Neural progenitor cell (in vitro differentiated cells): ENCODE results near the gene KAZN. TPM values are rescaled to one million over a fixed set of nuclear protein-coding genes. Genes with fewer than 3 reads are reported as not detected.

Experiments
- DNase-seq: peaks from one replicate; pipeline ENCODE4 v3.0.0-alpha.2; 2016; ENCODE audit warnings: low spot score
- H2AFZ ChIP-seq: fragments of 200-600 bp; sonication (generic); replicated peaks from 2 replicates; pipeline ENCODE4 v1.6.1; 2016; ENCODE audit warnings: antibody characterized with exemption
- H3F3A ChIP-seq: fragments of 200-600 bp; sonication (generic); 2 replicates; pipeline ENCODE4 v1.6.1; 2016; ENCODE audit warnings: antibody characterized with exemption, low read depth
- H3K27ac ChIP-seq: fragments of 200-600 bp; sonication (generic); 2 replicates; pipeline ENCODE4 v1.5.1; 2016; ENCODE audit warnings: mild to moderate bottlenecking
- H3K27me3 ChIP-seq: fragments of 200-600 bp; sonication (generic); 2 replicates; pipeline ENCODE4 v1.6.1; 2016; ENCODE audit warnings: mild to moderate bottlenecking, moderate library complexity
- H3K36me3 ChIP-seq: fragments of 200-600 bp; sonication (generic); 2 replicates; pipeline ENCODE4 v1.5.1; 2016
- H3K4me1 ChIP-seq: fragments of 200-600 bp; sonication (generic); 2 replicates; pipeline ENCODE4 v1.6.1; 2016; ENCODE audit warnings: mixed run types
- H3K4me2 ChIP-seq: fragments of 200-600 bp; sonication (generic); 2 replicates; pipeline ENCODE4 v1.6.1; 2016
- H3K4me3 ChIP-seq: fragments of 200-600 bp; sonication (generic); 2 replicates; pipeline ENCODE4 v1.5.1; 2016
- H3K79me2 ChIP-seq: fragments of 200-600 bp; sonication (generic); 2 replicates; pipeline ENCODE4 v1.6.1; 2016; ENCODE audit warnings: low read depth
- H3K9ac ChIP-seq: fragments of 200-600 bp; sonication (generic); 2 replicates; pipeline ENCODE4 v1.6.1; 2016
- H3K9me3 ChIP-seq: fragments of 200-600 bp; sonication (generic); 2 replicates; pipeline ENCODE4 v1.5.1; 2016; ENCODE audit warnings: low read depth
- H4K20me1 ChIP-seq: fragments of 200-600 bp; sonication (generic); 2 replicates; pipeline ENCODE4 v1.6.1; 2016; ENCODE audit warnings: low read depth
- H3K27ac Mint-ChIP-seq: 3 replicates; pipeline ENCODE4 v1.8.0; 2021; ENCODE audit warnings: mixed read lengths
- H3K27me3 Mint-ChIP-seq: 2 replicates; pipeline ENCODE4 v1.8.0; 2022; ENCODE audit warnings: low read depth, mild to moderate bottlenecking, inconsistent platforms, moderate library complexity, mixed read lengths; ENCODE audit not compliant: insufficient read depth
- H3K36me3 Mint-ChIP-seq: 3 replicates; pipeline ENCODE4 v1.8.0; 2021; ENCODE audit warnings: mixed read lengths
- H3K4me1 Mint-ChIP-seq: 3 replicates; pipeline ENCODE4 v1.8.0; 2021; ENCODE audit warnings: mixed read lengths
- H3K4me3 Mint-ChIP-seq: 3 replicates; pipeline ENCODE4 v1.8.0; 2021; ENCODE audit warnings: mild to moderate bottlenecking, moderate library complexity, mixed read lengths
- H3K9me3 Mint-ChIP-seq: 3 replicates; pipeline ENCODE4 v1.8.0; 2020; ENCODE audit warnings: mixed read lengths
- CTCF ChIP-seq: fragments of 200-600 bp; sonication (generic); IDR thresholded peaks from 2 replicates; pipeline ENCODE4 v1.5.1; 2017; ENCODE audit warnings: antibody characterized with exemption, mild to moderate bottlenecking
- EZH2 ChIP-seq: fragments of 200-600 bp; sonication (generic); IDR thresholded peaks from 2 replicates; pipeline ENCODE4 v1.6.1; 2017; ENCODE audit warnings: antibody characterized with exemption, mild to moderate bottlenecking, moderate library complexity
- EZH2phosphoT487 ChIP-seq: fragments of 200-600 bp; sonication (generic); IDR thresholded peaks from 2 replicates; pipeline ENCODE4 v1.6.1; 2017; ENCODE audit warnings: antibody characterized with exemption
- total RNA-seq: library from RNA; depleted of rRNA; stranded (reverse); fragments of >200 nt; gene quantifications from 2 replicates; pipeline ENCODE4 v1.2.3, GENCODE V29; 2015; ENCODE audit warnings: low replicate concordance

Gene KAZN
- total RNA-seq, 1 donor from 2014 or later = 6.1 TPM

DNA sequence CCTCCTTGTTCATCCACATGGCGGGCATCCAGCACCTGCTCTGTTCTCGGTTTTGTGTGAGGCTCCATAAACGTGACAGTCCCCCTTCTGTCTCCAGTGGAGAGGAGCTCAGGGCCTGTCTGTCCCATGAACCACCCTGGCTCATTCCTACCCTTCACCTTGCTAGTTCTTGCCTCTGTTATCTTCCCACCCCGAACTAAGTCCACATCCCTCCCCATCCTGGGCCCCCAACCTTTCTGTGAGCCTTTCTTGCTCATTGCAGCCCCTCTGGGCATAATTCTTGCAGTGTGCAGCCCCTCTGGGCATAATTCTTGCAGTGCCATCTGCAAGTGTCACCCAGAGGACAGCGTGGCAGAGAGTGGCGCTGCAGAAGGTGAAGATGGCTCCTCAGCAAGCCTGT lies 338.3 kb downstream of the KAZN start:
- no peak overlapping the region for H3K27ac ChIP-seq
- H3K9ac ChIP-seq = no peak overlapping the region
- no peak for TF ChIP-seq EZH2
- no peak for TF ChIP-seq EZH2phosphoT487
- no peak for TF ChIP-seq CTCF
- no peaks in the 10 kb centered on the region for H3K79me2 ChIP-seq
- Mint-ChIP-seq H3K27ac (peak overlapping the region; percentile 37), H3K36me3 (no peaks in the 10 kb centered on the region), H3K4me3 (no peak overlapping the region), H3K27me3 (peaks cover 5% of the 10 kb centered on the region), H3K9me3 (no peaks in the 10 kb centered on the region), H3K4me1 (peaks cover 33% of the 10 kb centered on the region)
- no peak for DNase-seq
- peaks cover 9% of the 10 kb centered on the region for H4K20me1 ChIP-seq
- no peaks in the 10 kb centered on the region for H3K27me3 ChIP-seq
- H3K36me3 ChIP-seq = no peaks in the 10 kb centered on the region
- no peaks in the 10 kb centered on the region for H3K9me3 ChIP-seq
- H3F3A ChIP-seq = no peaks in the 10 kb centered on the region
- H3K4me2 ChIP-seq = no peak overlapping the region
- H2AFZ ChIP-seq = no peak overlapping the region
- no peak overlapping the region for H3K4me3 ChIP-seq
- peaks cover 8% of the 10 kb centered on the region for H3K4me1 ChIP-seq

GRCh38 chr1:14937288-14937949 lies 338.9 kb downstream of the KAZN start:
- H3K36me3 ChIP-seq = no peaks in the 10 kb centered on the region
- H3K4me1 ChIP-seq = peaks cover 8% of the 10 kb centered on the region
- peak overlapping the region; percentile 3 for H3K27ac Mint-ChIP-seq

DNA sequence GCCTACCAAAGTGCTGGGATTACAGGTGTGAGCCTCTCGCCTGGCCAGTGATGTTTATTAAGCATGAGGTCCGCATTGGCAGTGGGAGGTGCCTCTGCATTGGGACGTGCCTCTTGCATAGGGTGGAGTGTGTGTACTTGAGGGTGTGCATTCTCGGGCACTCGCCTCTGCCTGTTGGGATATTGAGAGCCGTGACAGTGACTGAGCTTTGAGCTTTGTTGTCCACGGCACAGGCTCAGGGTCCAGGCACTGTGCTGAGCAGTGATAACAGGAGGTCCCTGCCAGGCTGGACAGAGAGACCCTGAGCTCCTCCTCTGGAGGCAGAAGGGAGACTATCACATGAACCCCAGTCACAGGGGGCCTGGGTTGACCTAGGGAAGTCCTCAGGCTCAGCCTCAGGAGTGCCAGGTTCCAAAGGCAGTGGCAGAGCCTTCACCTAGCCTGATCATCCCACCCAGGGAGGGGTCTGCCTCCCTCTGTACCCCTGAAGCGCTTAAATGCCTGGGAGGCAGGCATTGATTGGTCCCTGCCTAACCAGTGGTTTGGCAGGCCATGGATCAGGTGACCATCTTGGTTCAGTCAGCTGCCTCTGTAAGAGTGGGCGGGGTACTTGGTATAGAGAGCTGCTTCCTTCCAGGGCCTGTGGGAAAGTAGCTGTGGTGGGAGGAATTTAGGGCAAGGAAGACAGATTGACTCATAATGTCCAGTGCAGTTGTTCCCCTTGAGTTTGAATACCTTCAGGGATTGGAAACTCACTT lies 341.2 kb downstream of the KAZN start:
- H3K4me3 Mint-ChIP-seq = peak overlapping the region; percentile 64
- Histone ChIP-seq H3K4me1 (peaks cover 19% of the 10 kb centered on the region), H3K9ac (no peak overlapping the region), H2AFZ (no peak overlapping the region), H3K4me3 (no peak overlapping the region), H3K79me2 (no peaks in the 10 kb centered on the region), H4K20me1 (peaks cover 9% of the 10 kb centered on the region), H3K27ac (no peak overlapping the region), H3K9me3 (no peaks in the 10 kb centered on the region), H3F3A (peaks cover 5% of the 10 kb centered on the region), H3K4me2 (no peak overlapping the region), H3K27me3 (no peaks in the 10 kb centered on the region), H3K36me3 (no peaks in the 10 kb centered on the region)
- H3K27ac Mint-ChIP-seq = peak overlapping the region; percentile 54
- no peak for DNase-seq
- TF ChIP-seq EZH2phosphoT487 = no peak
- no peak for TF ChIP-seq EZH2
- TF ChIP-seq CTCF = no peak
- peaks cover 58% of the 10 kb centered on the region for H3K4me1 Mint-ChIP-seq
- H3K9me3 Mint-ChIP-seq = no peaks in the 10 kb centered on the region
- H3K27me3 Mint-ChIP-seq = peaks cover 6% of the 10 kb centered on the region
- no peaks in the 10 kb centered on the region for H3K36me3 Mint-ChIP-seq

More at GRCh38 chr1:14937288-14937949, 338.9 kb downstream of the KAZN start:
- Mint-ChIP-seq H3K27me3 (peaks cover 5% of the 10 kb centered on the region), H3K4me3 (no peak overlapping the region), H3K36me3 (no peaks in the 10 kb centered on the region), H3K4me1 (peaks cover 39% of the 10 kb centered on the region), H3K9me3 (no peaks in the 10 kb centered on the region)
- Histone ChIP-seq H3F3A (no peaks in the 10 kb centered on the region), H3K27ac (no peak overlapping the region), H3K4me3 (no peak overlapping the region), H3K4me2 (no peak overlapping the region), H3K9me3 (no peaks in the 10 kb centered on the region), H4K20me1 (peaks cover 9% of the 10 kb centered on the region), H3K9ac (no peak overlapping the region), H3K79me2 (no peaks in the 10 kb centered on the region), H2AFZ (no peak overlapping the region), H3K27me3 (no peaks in the 10 kb centered on the region)
- no peak for DNase-seq
- TF ChIP-seq CTCF (no peak), EZH2 (no peak), EZH2phosphoT487 (no peak)
